Right lobe of liver (tissue), 4 donors: ENCODE measurements around the gene OPCML.

ENCODE experiments used
- CTCF ChIP-seq, 4 donors: fragments of 200-600 bp in 3 of 4; fragments of 450-650 bp in 1 of 4; IDR thresholded peaks; one replicate each; pipeline versions ENCODE4 v1.5.1 to v1.8.0; 2016 to 2022; ENCODE audit warnings: antibody characterized with exemption in 4 of 4, mild to moderate bottlenecking in 2 of 4
- POLR2A ChIP-seq: fragments of 450-650 bp; IDR thresholded peaks from one replicate; pipeline ENCODE4 v1.6.1; 2017; ENCODE audit warnings: antibody characterized with exemption, mild to moderate bottlenecking
- donor health status: DM: no; HTN: no; CAD: no.
- donor health status: DM: no; HTN: no; CAD: no.
- donor health status: DM: no; HTN: yes; CAD: no.

- TF ChIP-seq POLR2A (no peak), CTCF (IDR thresholded peaks at IDR 0.05) (no peak)
Measured at GRCh38 chr11:132962041-132962440, 570.3 kb downstream of the OPCML start.
